KG1 (cell line): ENCODE results near the gene MED28.
"Not testable (repeated sequence)": the region's sequence is repeated elsewhere in the genome, so short reads cannot be mapped to it uniquely, and the experiment has no call there.

ENCODE experiments used
- DNase-seq: peaks from one replicate; lab custom pipeline; 2025; lab: John Stamatoyannopoulos, UW

Gene MED28

DNA sequence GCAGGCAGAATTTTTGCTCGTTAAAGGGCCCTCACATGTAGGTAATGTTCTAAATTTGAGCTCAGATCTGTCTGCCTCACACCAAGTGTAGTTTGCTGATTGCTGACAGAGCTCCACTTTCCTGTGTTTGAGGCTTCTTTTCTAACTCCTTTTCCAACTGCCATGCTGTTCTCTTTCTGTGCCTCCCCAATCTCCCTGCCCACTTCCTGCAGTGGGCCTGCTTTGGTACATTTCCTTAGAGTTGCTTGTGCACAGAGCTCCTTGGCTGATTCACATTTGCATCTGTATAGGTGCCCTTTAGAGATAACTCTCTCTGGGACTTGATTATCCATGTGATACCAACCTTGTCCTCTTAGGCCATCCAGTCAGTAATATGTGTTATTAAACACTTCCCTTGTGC is 4.5 kb downstream of the MED28 start:
- no peak for DNase-seq

DNA sequence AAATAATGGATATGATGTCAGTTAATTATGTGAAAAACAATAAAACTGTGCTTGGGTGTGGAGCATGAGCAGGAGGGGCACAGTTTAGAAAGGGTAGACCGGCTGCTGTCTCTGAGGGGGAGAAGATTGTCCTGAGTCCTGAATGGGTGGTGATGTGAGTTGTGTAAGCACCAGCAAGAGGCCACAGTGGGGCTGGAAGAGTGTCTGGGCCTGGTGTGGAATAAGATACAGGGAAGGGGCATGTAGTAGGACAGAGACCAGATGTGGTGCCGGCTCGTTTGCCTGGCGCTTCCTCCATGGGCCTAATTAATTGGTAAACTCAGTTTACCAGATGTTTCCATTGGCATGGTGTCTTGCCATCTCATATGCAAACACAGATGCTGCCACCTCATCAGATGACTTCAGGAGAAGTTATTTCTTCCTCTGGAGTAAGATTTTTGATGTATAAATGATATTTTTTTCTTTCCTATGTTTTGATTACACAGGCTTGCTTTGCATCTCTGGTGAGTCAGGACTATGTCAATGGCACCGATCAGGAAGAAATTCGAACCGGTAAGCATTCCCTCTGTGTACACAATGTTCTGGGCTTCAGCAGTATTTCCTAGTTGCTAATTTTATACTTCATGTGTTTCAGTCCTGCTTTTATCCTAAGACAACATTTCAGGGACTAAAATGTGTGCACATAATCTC is 5.1 kb downstream of the MED28 start:
- DNase-seq: no peak

GRCh38 chr4:17623451-17624001 is 9.1 kb downstream of the MED28 start:
- DNase-seq: no peak

DNA sequence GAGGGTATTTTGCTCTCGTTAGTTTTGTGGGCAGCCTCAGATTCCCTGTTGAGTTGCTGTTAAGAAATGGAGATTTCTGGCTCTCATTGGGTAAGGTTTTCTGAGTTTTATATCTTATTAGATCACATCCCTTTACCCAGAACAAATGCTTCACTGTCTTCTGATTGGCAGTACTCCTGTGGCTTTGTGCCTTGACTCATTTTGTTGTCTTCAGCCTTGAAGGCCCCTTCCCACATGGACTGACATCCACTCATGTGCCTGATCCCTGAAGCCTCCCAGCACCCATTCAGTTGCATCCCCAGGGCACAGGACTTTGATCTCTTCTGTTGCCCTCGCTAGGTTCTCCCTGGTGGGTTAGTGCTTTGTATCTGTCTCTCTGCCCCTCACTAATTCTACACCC is 10.4 kb downstream of the MED28 start:
- DNase-seq: no peak

- no peak for DNase-seq
Observed at GRCh38 chr4:17630228-17630627, 15.8 kb downstream of the MED28 start.

GRCh38 chr4:17633600-17633999 is 19.2 kb downstream of the MED28 start:
- no peak for DNase-seq

- DNase-seq: no peak
Observed at GRCh38 chr4:17635056-17635455, 20.6 kb downstream of the MED28 start.

- DNase-seq: no peak
Observed at GRCh38 chr4:17636341-17636695, 21.9 kb downstream of the MED28 start.

DNA sequence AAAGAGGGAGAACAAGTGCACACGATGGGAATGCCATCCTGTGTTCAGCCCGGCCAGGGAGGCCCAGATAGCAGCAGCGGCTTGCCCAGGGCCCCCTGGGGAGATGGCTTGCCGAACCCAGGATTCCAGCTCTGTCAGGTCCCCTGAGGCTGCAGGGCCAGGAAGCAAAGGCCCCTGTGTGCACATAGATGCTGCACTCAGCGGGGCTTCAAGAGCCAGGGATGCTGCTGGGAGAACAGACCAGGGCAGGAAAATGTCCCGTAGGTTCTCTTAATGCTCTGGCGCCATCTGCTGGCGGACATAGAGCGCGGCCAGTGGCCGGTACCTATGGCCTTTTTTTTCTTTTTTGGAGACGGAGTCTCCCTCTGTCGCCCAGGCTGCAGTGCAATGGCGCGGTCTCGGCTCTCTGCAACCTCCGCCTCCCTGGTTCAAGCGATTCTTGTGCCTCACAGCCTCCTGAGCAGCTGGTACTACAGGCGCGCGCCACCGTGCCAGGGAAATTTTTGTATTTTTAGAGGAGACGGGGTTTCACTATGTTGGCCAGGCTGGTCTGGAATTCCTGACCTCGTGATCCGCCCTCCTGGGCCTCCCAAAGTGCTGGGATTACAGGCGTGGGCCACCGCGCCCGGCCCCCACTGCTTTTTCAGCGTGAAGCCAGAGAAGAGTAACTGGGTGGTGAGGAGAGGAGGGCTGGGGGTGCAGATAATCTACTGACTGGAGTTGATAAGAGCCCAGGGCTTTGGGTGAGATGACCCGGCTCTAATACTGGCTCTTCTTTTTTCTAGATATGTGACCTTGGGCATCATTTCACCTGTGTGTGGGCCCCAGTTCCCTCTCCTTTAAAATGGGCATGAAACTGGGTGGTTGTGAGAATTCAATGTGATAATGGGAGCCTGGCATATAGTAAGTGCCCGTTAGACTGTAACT is 22.5 kb downstream of the MED28 start:
- no peak for DNase-seq

DNA sequence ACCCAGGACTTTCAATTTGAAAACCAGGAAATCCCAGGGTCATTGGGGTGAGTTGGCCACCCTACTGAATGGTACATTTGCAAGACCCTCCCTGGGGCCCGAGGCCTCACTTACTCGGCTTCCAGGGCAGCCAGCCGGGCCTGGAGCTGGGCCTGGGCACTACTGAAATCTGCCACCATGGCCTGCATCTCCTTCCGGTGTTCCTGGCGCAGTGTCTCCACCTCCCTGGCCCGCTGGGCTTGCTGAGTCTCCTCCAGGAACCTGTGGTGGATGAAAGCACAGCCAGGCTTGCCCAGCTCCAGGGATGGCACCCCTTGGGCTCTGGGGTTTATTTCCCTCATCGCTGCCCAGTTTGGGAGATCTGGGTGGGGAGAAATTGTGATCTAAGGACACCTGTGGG is 24.7 kb downstream of the MED28 start:
- DNase-seq: no peak

GRCh38 chr4:17642398-17642783 is 27.9 kb downstream of the MED28 start:
- DNase-seq: no peak

DNA sequence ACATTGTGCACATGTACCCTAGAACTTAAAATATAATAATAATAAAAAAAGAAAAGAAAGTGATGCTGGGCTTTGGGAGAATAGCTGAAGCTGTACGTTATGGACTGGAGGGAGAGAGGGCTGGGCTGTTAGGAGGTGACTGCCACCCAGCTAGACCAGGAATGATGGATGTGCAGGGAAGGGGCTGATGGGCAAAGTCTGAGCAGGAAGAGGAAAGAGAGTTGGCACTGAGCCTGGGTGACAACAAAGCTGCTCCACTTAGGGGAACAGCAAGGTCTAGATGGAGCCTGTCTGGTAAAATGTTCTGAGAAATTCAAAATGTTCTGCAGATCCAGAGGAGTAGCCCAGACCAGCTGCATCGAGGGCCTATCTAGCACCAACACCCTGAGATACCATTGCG is 32.3 kb downstream of the MED28 start:
- no peak for DNase-seq

DNA sequence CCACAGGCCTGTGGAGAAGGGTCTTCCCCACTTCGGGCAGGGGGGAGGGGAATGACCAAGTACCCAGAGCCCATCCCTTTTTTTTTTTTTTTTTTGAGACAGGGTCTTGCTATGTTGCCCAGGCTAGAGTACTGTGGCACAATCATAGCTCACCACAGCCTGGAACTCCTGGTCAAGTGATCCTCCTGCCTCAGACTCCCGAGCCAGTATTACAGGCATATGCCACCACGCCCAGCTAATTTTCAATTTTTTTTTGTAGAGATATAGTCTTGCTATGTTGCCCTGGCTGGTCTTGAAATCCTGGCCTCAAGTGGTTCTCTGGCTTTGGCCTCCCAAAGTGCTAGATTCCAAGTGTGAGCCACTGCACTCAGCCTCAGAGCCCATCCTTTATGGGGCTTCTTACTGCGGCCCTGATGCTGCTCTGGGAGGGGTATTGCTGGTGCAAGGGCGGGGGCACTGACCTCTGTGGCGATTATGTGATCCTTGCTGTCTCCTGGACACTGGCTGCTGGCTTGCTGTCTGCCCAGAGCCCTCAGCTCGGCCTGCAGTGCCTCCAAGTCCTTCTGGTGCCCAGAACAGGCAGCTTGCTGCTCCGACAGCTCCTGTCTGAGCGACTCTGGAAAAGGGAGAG is 32.9 kb downstream of the MED28 start:
- no peak for DNase-seq

GRCh38 chr4:17647927-17648326 is 33.5 kb downstream of the MED28 start:
- DNase-seq: no peak

DNA sequence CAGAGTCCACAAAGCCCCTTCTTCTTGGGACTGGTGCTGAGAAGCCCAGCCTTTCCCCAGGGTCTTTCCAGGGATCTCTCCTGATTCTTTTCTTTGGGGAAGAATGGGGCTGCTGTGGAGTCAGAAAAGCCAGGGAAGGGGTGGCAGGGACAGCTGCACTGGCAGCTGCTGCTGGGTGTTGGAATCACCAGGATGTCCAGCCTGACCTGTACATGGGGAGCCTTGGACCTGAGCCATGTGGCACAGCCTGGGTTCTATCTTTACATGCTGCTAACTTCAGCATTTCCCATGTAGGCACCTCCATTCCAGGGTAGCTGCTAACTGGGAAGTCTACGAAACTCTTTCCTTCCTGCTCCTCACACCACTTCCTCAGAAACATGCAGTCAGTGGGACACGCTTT is 36.0 kb downstream of the MED28 start:
- DNase-seq: no peak

DNA sequence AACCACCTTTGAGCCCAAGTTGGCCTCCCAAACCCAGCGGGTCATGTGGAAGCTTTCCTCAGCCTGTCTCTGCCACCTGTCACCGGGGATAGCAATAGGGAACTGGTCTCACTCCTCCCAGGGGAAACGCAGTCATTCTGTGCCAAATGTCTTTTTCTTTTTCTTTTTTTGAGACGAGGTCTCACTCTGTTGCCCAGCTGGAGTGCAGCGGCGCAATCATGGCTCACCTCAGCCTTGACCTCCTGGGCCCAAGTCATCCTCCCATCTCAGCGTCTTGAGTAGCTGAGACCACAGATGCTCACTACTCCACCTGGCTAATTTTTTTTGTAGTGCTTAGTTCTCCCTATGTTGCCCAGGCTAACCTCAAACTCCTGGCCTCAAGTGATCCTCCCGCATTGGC is 40.3 kb downstream of the MED28 start:
- DNase-seq: no peak

- DNase-seq: no peak
Observed at GRCh38 chr4:17657090-17657489, 42.6 kb downstream of the MED28 start.

- DNase-seq: no peak
Observed at GRCh38 chr4:17657849-17658248, 43.4 kb downstream of the MED28 start.

GRCh38 chr4:17659196-17659595 is 44.8 kb downstream of the MED28 start:
- not testable (repeated sequence) for DNase-seq

GRCh38 chr4:17662694-17663093 is 48.3 kb downstream of the MED28 start:
- no peak for DNase-seq

GRCh38 chr4:17664755-17665154 is 50.3 kb downstream of the MED28 start:
- peak; percentile 8 for DNase-seq

DNA sequence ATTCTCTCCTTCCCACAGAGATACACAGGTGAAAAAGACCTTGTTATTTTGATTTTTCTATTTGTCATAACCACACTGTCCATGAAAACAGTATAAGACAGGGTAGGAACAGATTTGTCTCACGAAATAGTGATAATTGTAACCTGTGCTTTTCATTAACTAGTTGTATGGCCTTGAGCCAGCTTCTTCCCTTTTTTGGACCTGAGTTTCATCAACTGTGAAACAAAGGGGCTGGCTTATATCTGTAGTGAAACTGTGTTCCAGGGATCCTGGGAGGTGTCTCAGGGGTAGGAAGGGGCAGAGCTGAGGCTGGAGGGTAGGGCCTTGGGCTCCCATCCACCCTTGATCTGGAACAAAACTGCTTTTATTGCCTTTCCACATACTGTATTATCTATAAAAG is 50.9 kb downstream of the MED28 start:
- peak; percentile 5 for DNase-seq

- DNase-seq: no peak
Observed at GRCh38 chr4:17665852-17666251, 51.4 kb downstream of the MED28 start.
